Stimulated activated CD8-positive, alpha-beta memory T cell treated with anti-CD3 and anti-CD28 coated beads, Interleukin-15, amount 100 ng/mL, for 48 hours (primary cell): ENCODE results near the gene FN3KRP.
"Not testable (repeated sequence)": the region's sequence is repeated elsewhere in the genome, so short reads cannot be mapped to it uniquely, and the experiment has no call there.

Experiments used
- DNase-seq, 2 donors: peaks; one replicate each; pipeline ENCODE4 v3.0.0-alpha.2; 2020; ENCODE audit warnings: low read depth in 2 of 2

The FN3KRP gene

DNA sequence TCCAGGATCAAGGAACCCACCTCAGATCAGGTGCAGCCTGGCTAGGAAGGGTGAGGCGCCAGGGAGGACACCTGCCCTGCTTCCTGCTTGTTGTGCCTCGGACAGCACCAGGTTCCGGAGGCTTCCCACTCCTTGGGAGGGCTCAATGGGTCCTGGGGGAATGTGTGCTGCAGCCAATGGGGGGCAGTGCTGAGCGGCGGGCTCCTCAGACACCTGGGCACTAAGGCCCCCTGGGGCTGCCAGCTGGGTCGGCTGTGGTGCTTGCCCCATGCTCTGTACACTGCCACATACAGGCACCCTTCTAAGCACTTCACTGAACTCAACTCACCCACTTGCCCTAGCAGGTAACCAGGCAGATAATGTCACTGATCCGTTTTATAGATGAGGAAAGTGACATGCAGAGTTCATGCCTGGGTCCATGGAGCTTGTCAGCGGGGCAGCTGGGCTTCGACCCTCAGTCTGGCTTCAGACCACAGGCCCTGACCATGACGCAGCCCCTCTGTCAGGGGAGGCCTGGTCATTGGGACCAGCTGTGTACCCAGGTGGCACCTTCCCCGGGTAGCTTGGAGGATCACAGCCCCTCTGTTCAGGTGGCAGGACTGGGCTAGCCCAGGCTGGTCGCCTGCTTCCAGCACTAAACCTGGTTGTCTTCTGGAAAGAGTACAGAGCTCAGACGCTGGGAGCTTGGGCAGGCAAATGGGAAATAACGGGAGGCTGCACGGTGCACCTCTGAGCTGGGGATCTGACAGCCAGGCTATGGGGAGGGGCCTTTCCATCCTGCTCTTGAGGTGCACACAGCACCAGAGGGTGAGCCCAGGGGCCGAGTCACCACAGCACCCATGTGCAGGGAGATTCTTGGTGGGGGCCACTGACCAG, 27.1 kb downstream of the FN3KRP start:
- DNase-seq = no peak

DNA sequence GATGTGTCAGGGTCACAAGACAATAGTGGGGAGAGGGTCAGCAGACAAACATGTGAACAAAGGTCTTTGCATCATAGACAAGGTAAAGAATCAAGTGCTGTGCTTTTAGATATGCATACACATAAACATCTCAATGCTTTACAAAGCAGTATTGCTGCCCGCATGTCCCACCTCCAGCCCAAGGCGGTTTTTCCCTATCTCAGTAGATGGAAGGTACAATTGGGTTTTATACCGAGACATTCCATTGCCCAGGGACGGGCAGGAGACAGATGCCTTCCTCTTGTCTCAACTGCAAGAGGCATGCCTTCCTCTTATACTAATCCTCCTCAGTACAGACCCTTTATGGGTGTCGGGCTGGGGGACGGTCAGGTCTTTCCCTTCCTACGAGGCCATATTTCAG, 28.2 kb downstream of the FN3KRP start:
- DNase-seq = not testable (repeated sequence)

DNA sequence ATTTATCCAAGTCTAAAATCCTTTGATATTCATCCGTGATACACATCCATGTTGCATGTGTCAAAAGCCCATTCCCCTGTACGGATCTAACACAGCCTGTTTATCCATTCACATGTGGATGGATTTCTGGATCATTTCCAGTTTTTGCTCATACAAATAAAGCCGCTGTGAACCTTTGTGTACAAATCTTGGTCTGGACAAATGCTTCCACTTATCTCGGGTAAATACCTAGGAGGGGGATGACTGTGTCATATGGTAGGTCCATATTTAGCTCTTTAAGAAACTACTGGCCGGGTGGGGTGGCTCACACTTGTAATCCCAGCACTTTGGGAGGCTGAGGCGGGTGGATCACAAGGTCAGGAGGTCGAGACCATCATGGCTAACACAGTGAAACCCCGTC, 29.0 kb downstream of the FN3KRP start:
- DNase-seq = no peak

DNA sequence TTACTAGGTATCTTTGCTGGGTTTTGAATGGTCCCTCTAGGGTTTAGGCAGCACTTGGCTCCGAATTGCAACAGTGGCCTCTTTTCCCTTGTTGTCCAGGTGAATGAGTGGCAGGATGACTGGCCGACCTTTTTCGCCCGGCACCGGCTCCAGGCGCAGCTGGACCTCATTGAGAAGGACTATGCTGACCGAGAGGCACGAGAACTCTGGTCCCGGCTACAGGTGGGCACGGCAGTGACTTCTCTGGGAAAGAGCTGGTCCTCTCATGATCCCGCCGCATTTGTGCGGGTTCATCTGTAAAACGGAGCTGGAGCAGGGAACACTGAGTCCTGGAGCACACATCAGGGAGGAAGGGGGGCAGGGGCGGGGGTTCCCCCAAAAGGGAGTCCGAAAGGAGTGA, 32.2 kb downstream of the FN3KRP start:
- DNase-seq = no peak

DNA sequence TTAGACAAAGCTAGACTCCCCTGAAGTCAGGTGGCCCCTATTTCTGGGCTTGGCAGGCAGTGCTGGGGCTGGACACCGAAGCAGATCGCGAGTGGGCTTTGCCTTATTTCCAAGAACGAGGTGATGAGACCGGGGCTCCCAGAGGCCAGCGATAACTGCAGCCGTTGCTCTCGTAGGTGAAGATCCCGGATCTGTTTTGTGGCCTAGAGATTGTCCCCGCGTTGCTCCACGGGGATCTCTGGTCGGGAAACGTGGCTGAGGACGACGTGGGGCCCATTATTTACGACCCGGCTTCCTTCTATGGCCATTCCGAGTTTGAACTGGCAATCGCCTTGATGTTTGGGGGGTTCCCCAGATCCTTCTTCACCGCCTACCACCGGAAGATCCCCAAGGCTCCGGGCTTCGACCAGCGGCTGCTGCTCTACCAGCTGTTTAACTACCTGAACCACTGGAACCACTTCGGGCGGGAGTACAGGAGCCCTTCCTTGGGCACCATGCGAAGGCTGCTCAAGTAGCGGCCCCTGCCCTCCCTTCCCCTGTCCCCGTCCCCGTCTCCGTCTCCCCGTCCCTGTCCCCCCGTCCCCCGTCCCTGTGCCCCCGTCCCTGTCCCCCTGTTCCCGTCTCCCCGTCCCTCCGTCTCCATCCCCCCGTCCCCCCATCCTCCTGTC, 33.9 kb downstream of the FN3KRP start:
- DNase-seq = no peak

DNA sequence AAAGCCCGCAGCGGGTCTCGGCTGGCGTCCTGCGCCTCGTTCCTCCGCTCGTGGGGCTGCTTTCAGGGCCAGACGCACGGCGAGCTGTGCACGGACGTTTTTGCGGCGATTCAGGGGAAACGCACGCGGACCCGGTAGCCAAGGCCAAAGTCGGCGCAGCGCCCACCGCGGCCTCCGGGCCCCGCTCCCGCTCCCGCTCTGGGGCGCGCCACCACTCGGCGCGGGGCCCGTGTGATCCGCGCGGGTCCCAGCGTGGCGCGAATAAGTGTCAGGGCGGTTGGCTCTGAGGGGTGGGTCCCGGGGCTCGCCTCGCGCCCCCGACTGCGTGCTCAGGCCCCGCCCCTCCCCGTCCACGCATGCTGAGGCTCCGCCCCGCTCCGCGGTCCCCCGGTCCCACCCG, 34.7 kb downstream of the FN3KRP start:
- no peak for DNase-seq

DNA sequence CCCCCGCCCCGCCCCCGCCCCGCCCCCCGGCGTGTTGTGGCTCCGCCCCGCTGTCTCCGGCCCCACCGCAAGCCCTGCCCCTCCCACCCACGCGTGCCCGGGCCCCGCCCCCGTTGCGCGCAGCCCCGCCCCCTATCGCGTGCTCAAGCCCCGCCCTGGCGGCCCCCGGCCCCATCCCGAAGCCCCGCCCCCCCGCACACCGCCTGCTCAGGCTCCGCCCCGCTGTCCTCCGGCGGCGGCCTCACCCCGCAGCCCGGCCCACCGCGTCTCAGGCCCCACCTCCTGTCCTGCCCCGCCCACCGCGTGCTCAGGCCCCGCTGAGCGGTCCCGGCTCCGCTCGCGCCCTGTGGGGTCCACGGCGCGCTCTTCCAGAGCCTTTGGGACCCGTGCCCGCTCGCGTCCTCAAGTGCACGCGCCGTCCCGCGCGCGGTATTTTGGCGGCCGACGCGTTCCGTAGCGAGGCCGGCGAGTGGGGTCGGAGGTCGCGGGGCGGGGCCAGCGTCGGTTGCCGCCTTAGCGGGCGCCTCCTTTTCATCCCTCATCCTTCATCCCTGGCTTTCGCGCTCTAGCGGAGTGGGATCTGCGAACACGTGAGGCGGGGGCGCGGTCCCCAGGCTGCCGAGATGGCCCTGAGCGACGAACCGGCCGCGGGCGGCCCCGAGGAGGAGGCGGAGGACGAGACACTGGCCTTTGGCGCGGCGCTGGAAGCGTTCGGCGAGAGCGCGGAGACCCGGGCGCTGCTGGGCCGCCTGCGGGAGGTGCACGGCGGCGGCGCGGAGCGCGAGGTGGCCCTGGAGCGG, 35.3 kb downstream of the FN3KRP start, which contains the start of gene TBCD:
TBCD (plus strand) TSS at position 495 of the 800 bp plus-strand sequence; CDS start at position 624, 129 bp downstream.
- DNase-seq = peak; percentile 76 to 79

DNA sequence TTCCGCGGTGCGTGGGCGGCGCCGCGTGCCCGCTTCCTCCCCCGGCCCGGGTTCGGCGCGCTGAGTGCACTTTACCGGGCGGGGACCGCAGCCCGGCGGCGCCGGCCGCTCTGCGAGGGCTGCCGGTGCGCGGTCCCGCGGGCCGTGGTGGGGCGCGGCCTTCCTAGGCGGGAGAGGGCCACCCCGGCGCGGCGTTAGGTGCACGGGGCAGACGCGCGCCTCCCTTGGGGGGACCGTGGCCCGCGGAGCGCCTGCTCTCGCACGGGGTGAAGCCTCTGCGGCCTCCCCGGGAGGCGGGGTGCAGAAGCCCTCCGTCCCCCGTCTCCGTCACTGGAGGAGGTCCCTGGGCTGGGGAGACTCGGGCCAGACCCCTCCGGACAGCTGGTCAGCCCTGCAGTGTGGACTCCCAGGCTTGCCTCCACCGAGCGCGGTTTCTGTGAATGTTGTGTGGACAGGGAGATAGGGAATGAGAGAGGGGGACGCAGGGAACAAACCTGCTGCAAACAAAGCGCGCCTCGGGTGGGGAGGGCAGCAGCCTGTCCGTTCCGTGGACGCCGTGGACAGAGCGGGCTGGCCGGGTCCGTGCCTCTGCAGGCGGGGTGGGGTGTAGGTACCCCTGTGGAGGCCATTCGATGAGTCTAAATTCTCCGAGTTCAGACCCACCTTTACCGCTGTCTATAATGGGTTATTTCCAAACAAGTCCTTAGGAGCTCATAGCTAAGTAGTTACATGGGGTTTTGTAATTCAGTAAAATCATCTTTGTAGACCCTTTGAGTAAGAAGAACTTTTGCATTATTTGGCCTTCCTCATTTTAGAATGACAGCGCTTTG, 36.1 kb downstream of the FN3KRP start:
- no peak for DNase-seq

DNA sequence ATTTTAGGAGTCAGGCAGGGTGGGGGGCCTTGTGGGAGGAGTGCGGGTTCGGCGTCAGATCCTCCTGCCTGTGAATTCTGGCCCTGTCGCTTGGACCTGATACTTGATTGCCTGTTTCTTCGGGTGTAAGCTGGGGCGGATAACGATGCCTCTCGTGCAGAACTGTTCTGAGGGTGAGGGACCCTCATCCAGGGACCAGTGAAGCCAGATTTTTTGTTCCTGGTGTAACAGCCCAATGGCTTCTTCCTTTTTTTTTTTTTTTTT, 36.6 kb downstream of the FN3KRP start:
- DNase-seq = no peak

DNA sequence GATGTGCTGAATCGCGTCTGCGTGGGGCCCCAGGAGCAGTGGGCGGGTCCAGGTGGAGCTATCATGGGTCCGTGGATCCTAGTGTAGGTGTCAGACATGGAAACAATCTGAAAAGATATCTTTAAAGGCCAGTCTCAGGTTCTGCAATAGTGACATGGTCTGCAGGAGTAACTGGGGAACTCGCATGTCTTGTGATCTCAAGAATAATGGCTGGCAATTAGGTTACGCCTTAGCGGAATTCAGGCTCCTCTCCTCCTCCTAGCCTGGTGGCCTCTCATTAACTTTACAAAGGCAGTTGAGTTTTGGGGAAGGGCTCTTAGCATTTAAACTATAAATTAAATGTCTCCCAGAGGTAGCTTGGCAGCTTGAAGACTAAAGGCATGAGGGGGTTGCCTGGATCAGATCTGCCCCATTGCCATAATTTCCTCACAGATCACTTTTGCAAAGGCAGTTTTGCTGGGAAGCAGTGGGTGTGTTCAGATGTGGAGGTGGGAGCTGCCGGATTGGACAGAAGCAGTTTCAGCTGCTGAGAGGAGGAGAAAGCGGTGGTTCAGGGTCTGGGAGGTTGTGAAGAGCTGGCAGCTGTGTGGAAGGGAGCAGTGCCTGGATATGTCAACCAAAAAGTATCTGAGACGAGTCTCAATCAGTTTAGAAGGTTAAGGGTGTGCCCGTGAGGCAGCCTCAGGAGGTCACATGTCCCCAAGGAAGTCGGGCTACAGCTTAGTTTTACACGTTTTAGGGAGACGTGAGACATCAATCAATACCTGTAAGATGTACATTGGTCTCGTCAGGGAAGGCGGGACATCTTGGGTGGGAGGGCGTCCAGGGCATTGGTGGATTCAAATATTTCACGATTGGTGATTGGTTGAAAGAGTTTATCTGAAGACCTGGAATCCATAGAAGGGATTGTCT, 38.0 kb downstream of the FN3KRP start:
- DNase-seq = no peak

DNA sequence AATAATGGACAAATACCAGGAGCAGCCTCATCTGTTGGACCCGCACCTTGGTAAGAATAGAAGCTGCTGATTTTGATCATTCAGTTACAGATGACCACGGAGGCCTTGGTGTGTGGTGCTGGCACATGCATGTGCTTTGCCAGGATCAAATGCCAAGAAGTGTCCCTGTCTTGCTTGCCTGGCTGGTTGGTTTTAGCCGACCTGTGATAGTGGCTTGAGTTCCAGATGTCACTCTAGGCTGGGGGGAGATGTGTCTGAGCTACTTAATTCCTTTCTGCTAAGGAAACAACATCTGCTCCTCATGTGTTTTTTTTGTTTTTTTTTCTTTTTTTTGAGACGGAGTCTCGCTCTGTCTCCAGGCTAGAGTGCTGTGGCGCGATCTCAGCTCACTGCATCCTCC, 39.7 kb downstream of the FN3KRP start:
- no peak for DNase-seq

DNA sequence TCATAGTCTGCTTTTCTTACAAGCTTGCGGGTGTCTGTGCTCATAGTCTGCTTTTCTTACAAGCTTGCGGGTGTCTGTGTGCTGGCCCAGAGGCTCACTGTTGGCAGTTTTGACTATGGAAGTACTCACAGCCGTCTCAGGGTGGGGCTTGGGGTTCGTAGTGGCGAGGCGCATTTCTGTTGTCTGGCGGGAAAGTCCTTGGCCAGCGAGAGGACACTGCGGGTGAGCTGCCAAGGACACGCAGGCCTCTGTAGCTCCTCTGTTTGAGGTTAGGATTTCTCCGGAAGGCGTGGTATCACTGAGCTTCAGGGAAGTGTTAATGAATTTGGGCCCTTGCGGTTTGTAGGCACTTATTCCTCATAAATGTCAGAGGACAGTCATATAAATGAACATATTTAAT, 48.9 kb downstream of the FN3KRP start:
- DNase-seq = no peak

DNA sequence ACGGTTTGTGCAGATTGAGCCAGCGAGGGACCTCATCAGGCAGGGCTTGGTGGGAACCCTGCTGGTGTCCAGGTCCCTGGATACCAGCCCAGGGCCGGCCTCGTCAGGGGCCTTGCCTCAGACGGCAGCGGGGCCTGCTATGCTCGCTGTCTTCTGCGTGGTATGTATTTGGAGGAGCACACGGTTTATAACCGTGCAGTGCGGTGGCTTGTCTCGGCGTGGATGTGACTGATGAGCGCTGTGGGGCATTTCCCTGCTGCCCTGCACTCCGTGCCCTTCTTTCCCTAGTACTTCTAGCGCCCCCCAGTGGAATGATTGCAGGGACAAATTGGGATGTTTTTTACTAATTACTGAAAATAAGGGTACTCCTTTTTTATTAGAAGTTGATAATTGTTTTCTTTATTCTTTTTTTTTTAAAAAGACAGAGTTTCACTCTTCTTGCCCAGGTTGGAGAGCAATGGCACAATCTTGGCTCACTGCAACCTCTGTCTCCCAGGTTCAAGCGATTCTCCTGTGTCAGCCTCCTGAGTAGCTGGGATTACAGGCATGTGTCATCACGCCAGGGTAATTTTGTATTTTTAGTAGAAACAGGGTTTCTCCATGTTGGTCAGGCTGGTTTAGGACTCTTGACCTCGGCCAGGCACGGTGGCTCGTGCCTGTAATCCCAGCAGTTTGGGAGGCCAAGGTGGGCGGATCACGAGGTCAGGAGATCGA, 50.7 kb downstream of the FN3KRP start:
- no peak for DNase-seq

DNA sequence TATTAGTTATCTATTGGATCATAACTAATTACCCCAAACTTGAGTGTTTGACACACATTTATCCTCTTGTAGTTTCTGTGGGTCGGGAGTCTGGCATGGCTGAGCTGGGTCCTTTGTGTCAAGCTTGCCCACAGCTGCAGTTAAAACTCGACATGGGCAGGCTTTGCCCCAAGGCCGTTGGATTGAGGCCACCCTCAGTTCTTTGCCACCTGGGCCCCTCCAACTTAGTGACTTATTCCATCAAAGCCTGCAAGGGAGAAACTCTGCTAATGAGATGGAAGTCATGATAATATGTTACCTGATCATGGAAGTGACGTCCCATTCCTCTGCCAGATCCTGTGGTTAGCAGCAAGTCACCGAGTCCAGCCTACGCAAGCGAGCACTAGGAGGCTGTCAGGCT, 52.5 kb downstream of the FN3KRP start:
- no peak for DNase-seq

DNA sequence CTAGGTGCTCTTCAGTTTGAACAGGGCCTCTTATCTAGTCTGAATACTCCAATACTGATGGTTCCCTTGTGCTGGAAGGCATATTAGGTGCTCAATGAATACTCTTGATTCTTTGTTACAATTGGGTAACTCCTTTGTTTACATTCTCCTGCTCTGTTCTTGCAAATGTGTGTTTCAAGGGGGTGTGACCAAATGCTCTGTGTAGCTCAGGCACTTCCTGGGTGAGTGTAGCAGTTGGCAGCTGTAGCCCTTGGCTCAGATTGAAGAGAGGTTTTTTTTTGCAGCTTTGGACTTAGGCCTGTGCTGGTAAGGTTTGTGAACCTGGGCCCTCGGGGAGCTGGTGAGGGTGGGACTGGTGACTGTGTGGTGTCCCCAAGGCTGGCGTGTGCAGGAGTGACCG, 55.5 kb downstream of the FN3KRP start:
- DNase-seq = no peak

DNA sequence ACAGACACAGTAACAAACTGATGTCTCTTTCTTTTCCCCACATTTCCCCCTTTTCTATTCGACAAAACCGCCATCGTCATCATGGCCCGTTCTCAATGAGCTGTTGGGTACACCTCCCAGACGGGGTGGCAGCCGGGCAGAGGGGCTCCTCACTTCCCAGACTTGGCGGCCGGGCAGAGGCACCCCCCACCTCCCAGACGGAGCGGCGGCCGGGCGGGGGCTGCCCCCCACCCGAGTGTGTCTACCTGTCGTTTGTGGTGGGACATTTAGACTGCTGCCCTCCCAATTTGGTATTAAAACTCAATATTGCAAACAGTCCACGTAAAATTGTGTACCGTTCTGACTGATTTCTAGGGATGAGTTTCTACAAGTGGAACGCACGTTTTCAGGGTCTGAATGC, 58.0 kb downstream of the FN3KRP start:
- not testable (repeated sequence) for DNase-seq

DNA sequence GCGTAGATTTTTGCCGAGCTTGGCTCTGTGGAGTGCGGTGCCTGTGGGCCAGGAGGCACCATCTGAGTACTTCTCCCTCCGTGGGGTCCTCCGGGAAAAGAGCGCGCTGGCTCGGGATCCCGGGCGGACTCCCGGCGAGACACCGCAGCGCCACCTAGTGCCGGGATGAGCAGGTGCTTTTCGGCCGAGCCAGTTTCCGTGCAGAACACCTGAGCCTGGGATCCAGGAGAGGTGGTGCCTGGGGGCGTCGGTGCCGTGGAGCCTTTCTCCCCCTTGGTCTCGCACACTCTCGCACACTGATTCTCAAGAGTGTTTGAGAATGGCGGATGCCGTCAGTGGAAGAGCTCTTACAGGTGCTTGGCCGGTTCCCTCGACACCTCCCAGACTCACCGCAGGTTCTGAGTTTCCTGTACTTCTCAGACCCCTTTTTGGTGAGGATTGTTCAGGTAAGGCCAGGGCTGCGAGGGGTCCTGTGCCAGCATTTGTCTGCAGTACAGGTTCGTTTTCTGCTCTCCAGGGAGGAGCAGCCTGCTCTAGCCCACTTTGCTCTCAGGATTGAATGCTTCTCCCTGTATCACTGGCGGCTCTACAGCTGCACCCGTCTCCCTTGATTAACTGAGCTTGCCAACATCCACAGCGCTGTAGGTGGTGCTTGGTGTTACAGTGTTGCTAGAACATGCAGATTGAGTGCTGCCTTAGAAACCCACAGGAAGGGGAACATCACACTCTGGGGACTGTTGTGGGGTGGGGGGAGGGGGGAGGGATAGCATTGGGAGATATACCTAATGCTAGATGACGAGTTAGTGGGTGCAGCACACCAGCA, 58.7 kb downstream of the FN3KRP start:
- no peak for DNase-seq

DNA sequence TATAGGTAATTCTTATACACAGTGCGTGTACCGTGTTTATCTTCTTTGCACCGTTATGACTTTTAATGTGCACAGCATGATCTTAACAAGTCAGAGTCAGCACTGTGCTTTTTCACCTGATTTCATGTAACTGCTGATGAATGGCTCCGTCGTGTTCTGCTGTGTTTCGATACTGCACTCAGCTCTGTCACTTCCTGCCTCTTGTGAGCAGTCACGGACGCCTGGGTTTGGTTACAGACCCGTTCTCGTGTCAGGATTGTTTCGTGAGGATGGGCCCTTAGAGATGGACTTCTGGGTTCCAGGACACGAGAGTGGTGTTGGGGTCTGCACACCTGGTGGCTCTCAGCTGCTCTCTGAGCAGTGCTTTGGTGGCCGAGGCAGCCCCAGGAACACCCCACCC, 59.9 kb downstream of the FN3KRP start:
- no peak for DNase-seq
